Pulmonary artery endothelial cell (primary cell): ENCODE measurements around the gene EN2. TPM values are rescaled to one million over a fixed set of nuclear protein-coding genes. Genes with fewer than 3 reads are reported as not detected.

Experiments
- DNase-seq: peaks from one replicate; pipeline ENCODE4 v3.0.0-alpha.2; 2011; ENCODE audit warnings: low read depth, low spot score
- total RNA-seq: library from RNA; depleted of rRNA; stranded (reverse); fragments of >200 nt; gene quantifications from 2 replicates; pipeline ENCODE4 v1.2.3, GENCODE V29; 2014

The EN2 gene
- total RNA-seq, result 0.04 TPM in 1 of 2 replicates, not detected in the other

DNA sequence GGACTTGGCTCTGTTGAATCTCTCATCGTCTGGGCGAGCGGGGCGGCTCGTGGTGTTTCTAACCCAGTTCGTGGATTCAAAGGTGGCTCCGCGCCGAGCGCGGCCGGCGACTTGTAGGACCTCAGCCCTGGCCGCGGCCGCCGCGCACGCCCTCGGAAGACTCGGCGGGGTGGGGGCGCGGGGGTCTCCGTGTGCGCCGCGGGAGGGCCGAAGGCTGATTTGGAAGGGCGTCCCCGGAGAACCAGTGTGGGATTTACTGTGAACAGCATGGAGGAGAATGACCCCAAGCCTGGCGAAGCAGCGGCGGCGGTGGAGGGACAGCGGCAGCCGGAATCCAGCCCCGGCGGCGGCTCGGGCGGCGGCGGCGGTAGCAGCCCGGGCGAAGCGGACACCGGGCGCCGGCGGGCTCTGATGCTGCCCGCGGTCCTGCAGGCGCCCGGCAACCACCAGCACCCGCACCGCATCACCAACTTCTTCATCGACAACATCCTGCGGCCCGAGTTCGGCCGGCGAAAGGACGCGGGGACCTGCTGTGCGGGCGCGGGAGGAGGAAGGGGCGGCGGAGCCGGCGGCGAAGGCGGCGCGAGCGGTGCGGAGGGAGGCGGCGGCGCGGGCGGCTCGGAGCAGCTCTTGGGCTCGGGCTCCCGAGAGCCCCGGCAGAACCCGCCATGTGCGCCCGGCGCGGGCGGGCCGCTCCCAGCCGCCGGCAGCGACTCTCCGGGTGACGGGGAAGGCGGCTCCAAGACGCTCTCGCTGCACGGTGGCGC lies at the start of gene EN2:
EN2 (plus strand) TSS at position 19 of the 767 bp plus-strand sequence; CDS start at position 268, 249 bp downstream.
- DNase-seq, result no peak

- DNase-seq, result no peak
Observed at GRCh38 chr7:155408651-155409586, 49.0 kb upstream of the EN2 start.

GRCh38 chr7:155409980-155410379 lies 47.9 kb upstream of the EN2 start:
- DNase-seq, result no peak

DNA sequence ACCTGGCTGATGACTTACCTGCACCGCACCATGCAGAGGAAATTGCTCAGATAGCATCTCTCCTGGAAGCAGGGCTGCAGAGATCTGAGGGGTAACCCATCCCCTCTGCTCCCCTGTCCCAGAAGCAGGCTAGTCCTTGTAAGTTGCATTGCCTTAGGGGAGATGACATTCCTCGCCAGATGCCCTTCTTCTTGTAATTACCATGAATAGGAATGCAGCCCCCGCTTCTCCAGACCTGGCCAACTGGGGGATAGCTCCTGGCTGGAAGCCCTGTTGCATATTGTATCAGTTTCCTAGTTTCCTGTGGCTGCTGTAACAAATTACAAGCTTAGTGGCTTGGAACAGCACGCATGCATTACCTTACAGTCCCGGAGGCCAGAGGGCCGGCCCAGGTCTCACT lies 47.5 kb upstream of the EN2 start:
- DNase-seq, result no peak

- no peak for DNase-seq
Observed at GRCh38 chr7:155411718-155412415, 46.1 kb upstream of the EN2 start.

DNA sequence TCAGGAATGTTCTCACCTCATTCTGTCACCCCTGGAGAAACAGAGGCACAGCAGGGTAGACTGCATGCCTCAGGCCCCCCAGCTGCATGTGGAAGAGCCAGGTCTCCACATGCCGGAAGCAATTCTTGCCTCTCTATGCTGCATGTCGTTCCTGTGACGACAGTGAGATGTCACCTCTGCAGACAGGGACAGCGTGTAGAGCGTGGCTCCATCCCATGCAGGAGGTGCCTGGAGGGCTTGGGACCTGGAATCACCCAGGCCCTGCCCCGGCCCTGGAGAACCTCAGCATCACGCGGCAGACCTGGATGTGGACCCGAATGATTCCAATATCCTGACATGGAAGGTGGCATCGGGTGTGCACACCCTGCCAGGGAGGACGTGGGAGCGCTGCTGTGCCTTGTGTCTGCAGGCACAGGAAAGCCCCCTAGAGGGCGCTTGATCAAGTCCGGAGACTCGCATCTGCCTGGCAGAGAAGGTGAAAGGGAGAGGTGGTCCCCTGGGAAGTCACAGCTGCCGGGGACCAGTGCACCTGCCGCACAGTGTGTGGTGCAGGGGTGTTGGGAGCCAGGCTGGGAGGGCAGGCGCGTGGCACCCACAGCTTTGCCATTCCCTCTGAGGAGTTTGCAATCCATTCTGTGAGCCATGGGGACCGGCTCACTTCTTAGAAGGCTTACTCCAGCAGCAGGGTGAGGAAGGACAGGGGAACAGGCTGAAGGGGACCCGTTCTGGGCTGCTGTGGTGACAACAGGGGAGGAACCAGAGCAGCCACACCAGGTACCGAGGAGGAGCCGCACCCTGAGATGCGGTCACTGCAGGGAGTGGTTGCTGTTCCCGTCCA lies 45.3 kb upstream of the EN2 start:
- no peak for DNase-seq

GRCh38 chr7:155414547-155415492 lies 43.1 kb upstream of the EN2 start:
- no peak for DNase-seq

DNA sequence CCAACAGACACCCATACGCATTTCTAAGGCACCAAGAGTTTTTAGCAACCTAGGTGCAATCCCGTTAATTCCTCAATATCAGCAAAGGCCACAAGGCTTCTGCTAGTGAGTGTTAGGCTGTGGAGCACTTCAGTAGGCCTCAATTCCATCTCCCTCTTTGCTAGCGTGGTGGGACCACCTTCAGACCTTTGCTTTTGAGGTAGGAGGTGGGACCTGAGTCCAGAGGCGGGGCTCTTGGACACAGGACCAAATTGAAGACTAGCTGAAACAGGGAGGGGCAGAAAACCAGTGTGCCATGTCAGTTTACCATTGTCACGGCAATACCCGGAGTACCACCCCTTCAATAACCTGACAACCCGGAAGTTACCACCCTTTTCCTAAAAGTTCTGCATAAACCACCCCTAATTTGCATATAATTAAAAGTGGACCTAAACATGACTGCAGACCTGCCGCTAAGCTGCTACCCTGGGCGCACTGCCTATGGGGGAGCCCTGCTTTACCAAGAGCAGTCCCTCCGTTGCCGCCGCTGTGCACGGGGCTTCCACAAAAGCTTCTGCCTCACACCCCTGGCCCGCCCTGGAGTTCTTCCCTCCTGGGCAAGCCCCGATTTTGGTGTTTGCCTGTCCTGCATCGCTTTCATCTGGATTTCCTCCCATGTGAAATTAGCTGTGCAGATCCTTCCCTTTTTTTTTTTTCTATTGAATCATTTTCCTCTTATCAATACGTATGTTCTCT lies 41.1 kb upstream of the EN2 start:
- no peak for DNase-seq

DNA sequence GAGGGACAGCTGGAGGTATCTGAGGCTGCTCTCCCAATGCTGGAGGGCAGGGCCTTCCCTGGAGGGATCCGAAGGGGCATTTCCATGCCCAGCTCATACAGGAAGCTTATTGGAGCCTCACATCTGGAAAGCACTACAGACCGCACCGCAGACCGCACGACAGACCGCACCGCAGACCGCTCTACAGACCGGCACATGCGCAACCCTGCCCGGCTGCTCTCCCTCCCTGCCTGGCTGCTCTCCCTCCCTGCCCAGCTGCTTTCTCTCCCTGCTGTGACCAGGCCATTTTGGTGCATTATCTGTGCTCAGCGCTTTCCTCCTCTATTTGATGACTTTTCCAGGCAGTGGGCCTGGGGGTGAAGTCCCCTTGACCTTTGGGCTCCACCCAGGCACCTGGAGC lies 39.6 kb upstream of the EN2 start:
- DNase-seq, result no peak

DNA sequence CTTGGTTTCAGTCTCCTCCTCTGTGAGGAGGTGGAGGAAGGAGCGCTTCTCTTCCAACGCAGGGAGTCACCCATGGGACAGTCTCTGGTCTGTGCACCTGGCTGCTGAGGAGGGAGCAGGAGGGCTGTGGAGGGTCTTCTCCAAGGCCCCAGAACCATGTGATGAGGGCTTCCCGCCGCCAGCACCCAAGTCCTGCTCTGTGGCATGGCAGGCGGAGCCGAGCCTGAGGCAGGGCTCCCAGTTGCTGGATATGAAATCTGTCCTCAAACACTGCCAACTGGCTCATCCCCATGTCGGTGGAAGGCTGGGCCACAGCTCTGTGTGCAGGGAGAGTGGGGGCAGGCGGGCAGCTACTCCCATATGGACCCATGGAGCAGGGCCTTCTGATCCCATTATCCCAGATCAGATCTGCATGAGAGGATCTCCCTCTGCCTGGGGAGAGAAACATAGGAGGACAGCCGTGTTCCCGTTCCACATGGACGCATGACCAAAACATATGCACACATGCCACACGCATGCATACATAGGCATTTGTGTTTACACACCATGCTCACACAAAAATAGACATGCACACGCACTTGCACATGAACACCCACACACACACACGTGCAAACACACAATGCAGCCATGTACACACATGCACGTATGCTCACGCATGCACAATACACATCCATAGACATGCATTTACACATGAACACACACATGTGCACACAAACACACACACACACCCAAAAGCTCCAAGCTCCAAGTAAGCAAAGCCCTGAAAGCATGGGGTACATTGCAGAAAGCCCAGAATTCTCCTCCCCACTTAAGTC lies 38.8 kb upstream of the EN2 start:
- DNase-seq, result no peak

- DNase-seq, result no peak
Observed at GRCh38 chr7:155420116-155420515, 37.8 kb upstream of the EN2 start.

GRCh38 chr7:155422151-155422550 lies 35.8 kb upstream of the EN2 start:
- DNase-seq, result no peak

- no peak for DNase-seq
Observed at GRCh38 chr7:155422599-155423336, 35.2 kb upstream of the EN2 start.

GRCh38 chr7:155423337-155424285 lies 34.3 kb upstream of the EN2 start:
- no peak for DNase-seq

DNA sequence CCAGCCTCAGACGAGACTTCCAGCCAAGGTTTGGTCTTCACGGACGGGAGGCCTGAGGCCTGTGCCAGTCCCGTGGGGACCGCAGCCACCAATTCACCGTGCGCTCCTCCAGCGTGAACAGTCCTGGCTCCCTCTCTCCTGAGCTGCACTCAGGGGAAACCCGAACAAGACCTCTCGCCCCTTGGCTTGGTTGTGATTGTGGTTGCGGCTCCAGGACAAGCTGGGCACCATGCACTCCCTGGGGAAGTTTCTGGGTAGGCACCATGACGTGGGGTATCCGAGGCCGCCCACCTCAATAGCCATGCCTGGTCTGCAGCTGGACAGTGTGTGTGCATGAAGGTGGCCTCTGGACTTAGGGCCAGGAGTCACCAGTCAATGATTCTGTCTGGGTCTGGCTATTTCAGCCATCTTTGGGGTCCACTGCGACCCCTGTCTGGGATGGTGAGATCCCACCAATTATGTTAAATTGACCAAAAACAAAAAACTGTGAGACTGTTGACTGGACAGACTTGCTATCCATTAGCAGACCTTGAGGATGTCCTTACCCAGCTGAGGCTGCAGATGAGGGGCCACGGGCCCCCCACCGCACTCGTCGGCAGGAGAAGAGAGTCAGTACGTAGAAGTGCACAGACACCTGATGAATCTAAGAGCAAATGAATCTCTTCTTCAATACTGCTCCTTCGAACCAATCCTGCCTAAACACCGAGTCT lies 33.5 kb upstream of the EN2 start:
- DNase-seq, result no peak

DNA sequence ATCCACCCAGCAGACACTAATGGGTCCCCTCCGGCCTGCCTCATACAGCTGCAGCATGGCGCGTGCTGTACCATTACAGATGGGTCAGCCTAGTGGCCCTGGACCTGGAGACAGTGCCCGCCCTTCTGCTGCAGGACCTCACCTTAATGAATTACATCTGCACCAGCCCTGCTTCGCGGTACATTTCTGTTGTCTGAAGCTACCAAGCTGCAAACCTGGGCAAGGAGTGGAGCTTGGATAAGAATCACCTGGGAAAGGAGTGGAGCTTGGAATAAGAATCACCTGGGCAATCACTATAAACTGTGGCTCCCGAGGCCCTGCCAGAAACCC lies 33.0 kb upstream of the EN2 start:
- no peak for DNase-seq
